Camera-type eye (tissue), 1 donor: ENCODE results near the gene MUC3A. TPM values are rescaled to one million over a fixed set of nuclear protein-coding genes. Genes with fewer than 3 reads are reported as not detected.

Experiments used
- total RNA-seq: library from RNA; depleted of rRNA; stranded (reverse); fragments of >200 nt; gene quantifications from one replicate; pipeline ENCODE4 v1.2.3, GENCODE V29; 2014

Gene MUC3A
- total RNA-seq: not detected

GRCh38 chr7:100949227-100949932 is at the start of gene MUC3A:
Gene MUC3A, plus strand, starts transcription at chr7:100949534. Its CDS starts 91 bp downstream, at chr7:100949625.

GRCh38 chr7:100969066-100969615 is 19.8 kb downstream of the MUC3A start, which contains the start of gene MUC12:
Gene MUC12, plus strand, starts transcription at chr7:100969565. Its CDS starts 58 bp downstream, at chr7:100969623.

Other genes starting within 250 kb of the MUC3A start
- 25.2 TPM for gene POP7, start 243.4 kb upstream of the MUC3A start, total RNA-seq
- gene EPO, start 229.1 kb upstream of the MUC3A start, total RNA-seq: not detected
- not detected for gene ZAN, start 215.9 kb upstream of the MUC3A start, total RNA-seq
- 53.1 TPM for gene EPHB4, start 122.0 kb upstream of the MUC3A start, total RNA-seq
- gene SLC12A9, start 96.8 kb upstream of the MUC3A start, total RNA-seq: 17.0 TPM
- gene TRIP6, start 82.1 kb upstream of the MUC3A start, total RNA-seq: 44.5 TPM
- 88.3 TPM for gene SRRT, start 74.4 kb upstream of the MUC3A start, total RNA-seq
- gene UFSP1, start 59.8 kb upstream of the MUC3A start, total RNA-seq: 0.82 TPM
- 25.7 TPM for gene ACHE, start 53.6 kb upstream of the MUC3A start, total RNA-seq
- gene MUC12, start 20.0 kb downstream of the MUC3A start, total RNA-seq: not detected
- not detected for gene MUC17, start 70.5 kb downstream of the MUC3A start, total RNA-seq
- 13.4 TPM for gene TRIM56, start 135.9 kb downstream of the MUC3A start, total RNA-seq
- gene SERPINE1, start 177.6 kb downstream of the MUC3A start, total RNA-seq: 6.8 TPM
- 32.5 TPM for gene AP1S1, start 204.9 kb downstream of the MUC3A start, total RNA-seq
- gene VGF, start 216.0 kb downstream of the MUC3A start, total RNA-seq: 2.2 TPM
- 0.82 TPM for gene NAT16, start 230.8 kb downstream of the MUC3A start, total RNA-seq